ENCODE measurements around the gene PLPP1. TPM values are rescaled to one million over a fixed set of nuclear protein-coding genes. Genes with fewer than 3 reads are reported as not detected.

The PLPP1 gene
- total and polyA plus RNA-seq, 2 of the 13 experiments (the other 11 are each of a cell fraction or from before 2014, with no cell fraction given), result 7.3 to 12.1 TPM

- TF ChIP-seq ZUFSP (CRISPR knock-in tag; IDR thresholded peaks at IDR 0.05; ENCODE audit: borderline replicate concordance) (no peak), ZNF549 (CRISPR knock-in tag; IDR thresholded peaks at IDR 0.05) (no peak), ELK4 (CRISPR knock-in tag; IDR thresholded peaks at IDR 0.05; ENCODE audit: borderline replicate concordance) (no peak), NBN (conservative IDR thresholded peaks at IDR 0.05) (no peak), ZNF552 (CRISPR knock-in tag; IDR thresholded peaks at IDR 0.05; ENCODE audit: borderline replicate concordance) (no peak), SUZ12 (IDR thresholded peaks at IDR 0.05; ENCODE audit: low read depth, low read length) (no peak), CCDC6 (CRISPR knock-in tag; IDR thresholded peaks at IDR 0.05) (no peak), ZNF567 (CRISPR knock-in tag; IDR thresholded peaks at IDR 0.05; ENCODE audit: borderline replicate concordance) (no peak), FOXK1 (CRISPR knock-in tag; IDR thresholded peaks at IDR 0.05; ENCODE audit: borderline replicate concordance, low read depth) (no peak), THAP9 (CRISPR knock-in tag; IDR thresholded peaks at IDR 0.05; ENCODE audit: borderline replicate concordance) (no peak), ZNF639 (CRISPR knock-in tag; conservative IDR thresholded peaks at IDR 0.05) (no peak), ZNF225 (CRISPR knock-in tag; IDR thresholded peaks at IDR 0.05) (no peak), ZNF121 (CRISPR knock-in tag; IDR thresholded peaks at IDR 0.05) (peak; percentile 49), RARG (CRISPR knock-in tag; IDR thresholded peaks at IDR 0.05; ENCODE audit: low read depth) (no peak), TGIF2 (CRISPR knock-in tag; IDR thresholded peaks at IDR 0.05) (no peak), NCOA1 (CRISPR knock-in tag; IDR thresholded peaks at IDR 0.05) (no peak), ZNF605 (CRISPR knock-in tag; IDR thresholded peaks at IDR 0.05) (no peak), TBX3 (IDR thresholded peaks at IDR 0.05; ENCODE audit: borderline replicate concordance) (no peak), TFDP1 (CRISPR knock-in tag; IDR thresholded peaks at IDR 0.05; ENCODE audit: borderline replicate concordance) (no peak), CBX1 (IDR thresholded peaks at IDR 0.05; ENCODE audit: low read depth) (no peak), SP4 (CRISPR knock-in tag; IDR thresholded peaks at IDR 0.05) (0 out of 2 replicates have a peak, but pooled peaks have one; percentile 24), ZNF143 (CRISPR knock-in tag; IDR thresholded peaks at IDR 0.05) (no peak)
Measured at GRCh38 chr5:55429613-55430253, 105.0 kb downstream of the PLPP1 start (continued).

All from HepG2 (cell line).